ENCODE measurements around the gene ESPL1. TPM values are rescaled to one million over a fixed set of nuclear protein-coding genes. Genes with fewer than 3 reads are reported as not detected.

The ESPL1 gene
- total and polyA plus RNA-seq, 2 of the 8 experiments (the other 6 are each of a cell fraction or from before 2014, with no cell fraction given), result 31.8 to 52.7 TPM

DNA sequence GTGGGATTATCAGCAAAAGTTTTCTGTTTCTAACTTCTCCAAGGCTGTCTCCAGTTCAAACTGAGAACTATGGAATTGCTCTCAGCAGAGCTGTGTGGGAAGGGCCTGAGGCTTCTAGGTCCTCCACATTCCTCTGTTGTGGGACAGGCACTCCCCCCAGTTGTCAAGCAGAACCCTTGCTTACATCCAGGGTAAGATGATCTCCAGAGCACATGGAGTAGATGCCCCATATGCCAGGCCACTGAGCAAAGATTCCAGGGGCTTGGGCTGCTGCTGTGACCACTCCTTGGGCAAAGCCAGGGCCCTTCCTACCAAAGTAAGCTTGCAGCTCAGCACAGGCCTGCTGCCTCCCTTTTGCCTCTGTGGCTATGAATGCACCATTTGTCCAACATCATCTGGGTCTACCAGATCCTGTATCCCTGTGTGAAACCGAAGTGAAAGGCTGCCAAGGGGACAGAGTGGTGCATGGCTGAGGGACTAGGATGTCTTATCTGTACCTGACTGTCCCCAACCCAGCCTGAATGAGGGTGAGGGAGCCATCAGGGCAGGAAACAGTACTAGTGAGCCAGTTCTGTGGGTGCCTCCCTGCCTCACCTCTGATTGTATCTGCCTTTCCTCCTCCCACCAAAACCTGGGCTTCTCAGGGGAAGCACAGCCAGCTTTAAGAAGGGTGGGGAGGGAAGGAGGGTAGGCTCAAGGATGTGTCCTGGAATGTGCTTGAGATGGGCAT is 13.1 kb upstream of the ESPL1 start:
- Histone ChIP-seq H3K79me2 (ENCODE audit: control insufficient read depth in 1 of 2, insufficient read depth in 2 of 2, low read length in 2 of 2) (peaks cover 0 to 15% of the 10 kb centered on the region in 2 experiments; a peak in 1 of 4 replicates), H4K91ac (replicated peaks; ENCODE audit: insufficient read length, low read length) (no peak overlapping the region), H3K4me1 (replicated peaks in 1 of 4; ENCODE audit: control insufficient read depth in 3 of 4, insufficient read depth in 4 of 4, low read length in 3 of 4) (peaks cover 0 to 12% (median 3%) of the 10 kb centered on the region in 4 experiments; a peak in 5 of 7 replicates), H2BK120ac (replicated peaks; ENCODE audit: low read depth, low read length) (no peak overlapping the region), H3K56ac (replicated peaks; ENCODE audit: insufficient read length, low read depth, low read length) (no peak overlapping the region), H2AK5ac (ENCODE audit: low read depth, low read length) (no peak overlapping the region), H3K4me2 (ENCODE audit: insufficient read depth in 1 of 2, low read depth in 2 of 2, low read length in 2 of 2) (no peak overlapping the region), H3K18ac (ENCODE audit: extremely low read depth, low read length) (no peak overlapping the region), H2AFZ (ENCODE audit: low read length) (no peak overlapping the region), H2BK15ac (ENCODE audit: low read length) (no peak overlapping the region), H3K79me1 (ENCODE audit: low read depth, low read length) (no peaks in the 10 kb centered on the region), H3K4ac (replicated peaks; ENCODE audit: insufficient read length, low read depth, low read length) (no peak overlapping the region), H3K27ac (ENCODE audit: low read depth, low read length) (no peak overlapping the region), H3K4me3 (ENCODE audit: extremely low read depth in 1 of 4, insufficient read depth in 2 of 4, low read depth in 3 of 4, low read length in 4 of 4) (no peak overlapping the region), H2BK20ac (ENCODE audit: low read length) (no peak overlapping the region), H3K27me3 (replicated peaks in 1 of 4; ENCODE audit: control insufficient read depth in 3 of 4, extremely low read depth in 1 of 4, insufficient read depth in 3 of 4, low read length in 3 of 4) (no peaks in the 10 kb centered on the region), H3K23ac (ENCODE audit: insufficient read length) (no peak overlapping the region), H4K20me1 (replicated peaks in 1 of 2; ENCODE audit: control insufficient read depth in 1 of 2, insufficient read depth in 2 of 2, low read length in 2 of 2) (no peaks in the 10 kb centered on the region), H4K5ac (ENCODE audit: insufficient read length, low read depth, low read length) (no peak overlapping the region), H3K23me2 (ENCODE audit: low read depth, low read length) (peaks cover 7% of the 10 kb centered on the region; the same call in 1 of the 2 replicates), H2BK5ac (ENCODE audit: low read depth, low read length) (no peak overlapping the region), H3K9ac (replicated peaks in 1 of 4; ENCODE audit: extremely low read depth in 1 of 4, low read depth in 3 of 4, low read length in 3 of 4) (no peak overlapping the region; a peak in 1 of 7 replicates), H3K9me3 (ENCODE audit: insufficient read depth in 2 of 2, low read depth in 1 of 2, low read length in 1 of 2) (no peaks in the 10 kb centered on the region), H3K14ac (ENCODE audit: insufficient read length) (no peak overlapping the region), H3K36me3 (ENCODE audit: control insufficient read depth in 2 of 4, insufficient read depth in 4 of 4, low read length in 3 of 4) (peaks cover 0 to 4% (median 0%) of the 10 kb centered on the region in 4 experiments; a peak in 1 of 8 replicates), H4K8ac (ENCODE audit: extremely low read depth, insufficient read depth, low read length) (no peak overlapping the region; the same call in 1 of the 2 replicates), H2BK12ac (ENCODE audit: low read depth, low read length) (no peak overlapping the region)
- POLR2A ChIA-PET (ENCODE audit: partially characterized antibody), result interaction anchor here (1.0 to 4.4 kb wide), 5 partner anchors 11 to 40 kb away, joined by 3 to 41 read pairs (median 5); partner anchors contain the start of gene PFDN5
- WGBS, 2 experiments (ENCODE audit: extremely low coverage in 1 of 2, insufficient coverage in 1 of 2, insufficient read length in 1 of 2, insufficient replicate concordance in 2 of 2, low coverage in 1 of 2, low lambda C conversion rate in 2 of 2, missing lambda C conversion rate in 1 of 2), result 88% methylated on average over 1 of the region's 1 CpG; no CpG with 5 or more reads in 1 of the 2 experiments
- TF ChIP-seq TAF1 (IDR thresholded peaks at IDR 0.05; ENCODE audit: low read depth, low read length) (no peak), EP300 (IDR thresholded peaks at IDR 0.05; ENCODE audit: borderline replicate concordance in 1 of 2, low read depth in 2 of 2, low read length in 2 of 2) (no peak), CBX8 (IDR thresholded peaks at IDR 0.05; ENCODE audit: borderline replicate concordance, low read depth, low read length) (no peak), POU5F1 (IDR thresholded peaks at IDR 0.05; ENCODE audit: low read depth, low read length) (no peak)
- CTCF ChIA-PET (ENCODE audit: partially characterized antibody), result interaction anchor here (0.6 to 23.0 kb wide), 7 partner anchors 12 to 190 kb away, joined by 3 to 654 read pairs (median 10); partner anchors contain the start of gene ESPL1
- DNase-seq (ENCODE audit: low read depth in 1 of 2, low spot score in 2 of 2), result no peak
- FAIRE-seq, result no peak
